Stimulated activated CD8-positive, alpha-beta memory T cell treated with anti-CD3 and anti-CD28 coated beads, Interleukin-15, amount 100 ng/mL, for 24 hours (primary cell): Measurements from ENCODE around the gene NHLH1.

Experiments used
- DNase-seq: peaks from one replicate; pipeline ENCODE4 v3.0.0-alpha.2; 2020; ENCODE audit warnings: low read depth

The NHLH1 gene

DNA sequence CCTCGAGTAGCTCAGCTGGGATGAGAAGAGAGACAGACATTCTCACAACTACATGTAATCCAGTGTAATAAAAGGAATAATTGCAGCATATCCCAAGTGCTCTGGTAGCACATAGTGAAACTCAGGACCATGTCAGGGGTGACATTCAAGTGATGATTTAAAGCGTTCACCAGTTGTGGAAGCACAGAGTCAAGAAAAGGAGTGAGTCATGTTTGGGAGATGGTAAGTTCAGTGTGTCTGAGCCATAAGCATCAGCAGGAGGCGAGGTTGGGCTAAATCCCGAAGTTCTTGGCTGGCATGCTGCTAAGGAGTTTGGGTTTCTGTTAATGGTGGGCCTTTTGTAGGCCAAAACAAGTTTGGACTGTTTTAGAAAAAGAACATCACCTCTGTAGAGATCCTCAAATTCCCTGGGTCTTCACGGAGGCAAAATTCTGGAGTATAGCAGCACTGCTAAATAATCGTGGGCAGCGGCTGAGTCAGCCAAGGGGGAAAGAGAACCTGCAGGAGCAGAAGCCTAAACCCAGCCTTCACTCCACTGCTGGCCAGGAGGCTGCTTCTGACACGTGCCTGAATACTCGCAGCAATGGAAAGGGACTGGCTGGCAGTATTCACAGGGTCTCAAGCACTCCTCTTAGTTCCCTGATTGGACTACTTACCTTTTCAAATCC, 7.2 kb upstream of the NHLH1 start:
- no peak for DNase-seq

GRCh38 chr1:160360227-160360695, 6.6 kb upstream of the NHLH1 start:
- no peak for DNase-seq

GRCh38 chr1:160361199-160361598, 5.7 kb upstream of the NHLH1 start:
- DNase-seq, result no peak

- DNase-seq, result no peak
Measured at GRCh38 chr1:160361814-160362167, 5.1 kb upstream of the NHLH1 start.

- DNase-seq, result no peak
Measured at GRCh38 chr1:160362168-160362957, 4.5 kb upstream of the NHLH1 start.

DNA sequence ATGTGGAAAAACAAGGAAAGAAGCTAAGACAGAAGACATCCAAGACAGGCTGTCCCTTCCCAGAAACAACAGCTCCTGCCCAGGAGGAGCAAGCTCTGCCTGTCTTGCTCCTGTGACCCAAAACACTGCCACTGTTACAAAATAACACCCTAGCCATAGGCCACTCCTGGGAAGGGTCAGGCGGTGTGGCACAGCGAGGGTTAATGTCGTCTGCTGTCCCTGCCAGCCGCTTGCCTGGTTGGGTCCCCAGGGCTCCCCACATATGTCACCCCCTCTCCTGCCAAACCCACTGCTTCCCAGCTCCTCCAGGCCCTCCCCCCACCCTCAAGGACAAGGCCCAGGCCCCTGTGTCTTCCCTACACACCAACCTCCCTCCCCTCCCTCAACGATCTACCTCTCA, 3.9 kb upstream of the NHLH1 start:
- DNase-seq, result no peak

GRCh38 chr1:160363951-160364735, 2.7 kb upstream of the NHLH1 start:
- DNase-seq, result no peak

- no peak for DNase-seq
Measured at GRCh38 chr1:160365325-160365724, 1.5 kb upstream of the NHLH1 start.

DNA sequence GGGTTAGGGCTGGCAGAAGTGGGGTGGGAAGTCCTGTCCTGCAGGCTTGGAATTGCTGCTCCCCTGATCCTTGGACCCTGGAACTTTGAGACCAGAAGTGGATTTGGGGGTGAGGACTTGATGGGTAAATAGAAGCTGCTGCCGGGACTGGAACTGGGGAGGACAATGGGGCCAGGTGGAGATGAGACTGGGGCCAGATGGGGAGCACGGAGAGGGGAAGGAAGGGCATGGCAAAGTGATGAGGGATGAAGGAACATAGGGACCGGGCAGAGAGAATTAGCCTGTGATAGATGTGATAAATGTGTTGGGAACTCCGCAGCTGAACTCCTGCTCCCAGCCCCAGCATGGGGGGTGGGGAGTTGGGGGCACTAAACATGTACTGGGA, 637 bp downstream of the NHLH1 start:
- DNase-seq, result no peak

DNA sequence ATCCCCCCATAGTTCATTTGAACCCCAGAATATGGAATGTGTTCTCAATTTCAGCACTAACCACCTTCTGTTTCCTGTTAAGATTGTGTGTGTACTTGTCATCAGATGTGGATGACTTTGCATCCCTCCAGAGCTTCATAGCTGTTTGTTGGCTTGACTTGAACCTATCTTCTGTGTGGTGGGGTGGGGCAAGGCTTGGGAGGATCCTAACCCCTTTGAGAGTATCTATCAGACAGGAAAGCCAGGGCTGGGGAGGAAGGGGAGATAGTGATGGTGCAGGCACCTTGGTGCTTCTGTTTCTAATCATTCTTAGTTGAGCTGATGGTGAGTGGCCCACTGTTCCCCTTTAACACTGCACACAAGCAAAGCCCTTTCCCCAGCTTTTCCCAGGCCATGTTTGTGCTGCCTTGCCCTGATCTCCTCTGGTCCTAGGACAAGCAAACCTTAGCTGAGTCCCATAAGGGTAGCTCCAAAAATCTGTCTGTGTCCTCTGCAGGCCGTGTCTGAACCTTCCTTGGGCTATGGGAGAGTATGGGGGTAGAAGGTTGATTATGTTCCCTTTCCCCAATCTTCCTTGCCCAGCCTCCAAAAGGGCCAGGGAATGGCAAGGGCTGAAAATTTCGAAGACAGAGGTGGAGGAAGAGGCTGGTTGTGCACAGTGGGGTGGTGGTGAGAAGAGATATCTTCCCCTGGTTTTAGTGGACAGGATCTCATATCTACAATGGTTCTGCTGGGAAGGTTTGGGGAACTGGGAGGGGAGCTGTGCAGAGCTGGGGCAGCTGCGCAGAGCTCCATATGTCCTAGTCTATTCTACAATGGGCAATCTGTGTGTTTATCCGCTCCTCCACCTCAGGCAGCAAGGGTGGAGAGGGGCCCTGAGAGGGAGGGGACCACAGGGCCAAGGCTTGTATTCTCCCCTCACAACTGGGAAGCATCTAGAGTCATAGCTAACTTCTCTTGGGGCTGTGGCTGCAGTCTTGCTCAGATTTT, 1.4 kb downstream of the NHLH1 start:
- no peak for DNase-seq

- DNase-seq, result no peak
Measured at GRCh38 chr1:160369087-160369486, 2.2 kb downstream of the NHLH1 start.

- no peak for DNase-seq
Measured at GRCh38 chr1:160370561-160371345, 3.9 kb downstream of the NHLH1 start.

GRCh38 chr1:160371346-160371631, 4.4 kb downstream of the NHLH1 start:
- DNase-seq, result no peak

DNA sequence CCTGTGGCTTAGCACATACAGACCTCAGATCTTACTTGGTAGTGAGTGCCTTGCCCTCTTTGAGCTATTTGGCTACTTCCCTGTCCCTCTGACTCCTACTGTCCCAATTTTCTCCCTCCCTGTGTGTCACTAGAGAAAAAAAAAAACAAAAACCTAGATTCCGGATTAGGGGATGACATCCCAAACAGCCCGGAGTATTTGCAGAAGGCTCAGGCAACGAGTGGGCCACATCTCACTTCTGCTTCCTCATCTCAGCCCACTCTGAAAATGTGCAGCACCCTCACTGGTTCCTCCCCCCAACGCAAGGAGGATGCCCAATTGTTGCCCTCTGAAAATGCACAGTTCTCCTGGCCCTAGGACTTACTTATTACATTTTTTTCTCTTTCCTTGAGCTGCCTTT, 4.9 kb downstream of the NHLH1 start:
- no peak for DNase-seq

- no peak for DNase-seq
Measured at GRCh38 chr1:160373696-160374095, 6.8 kb downstream of the NHLH1 start.

GRCh38 chr1:160374306-160375110, 7.6 kb downstream of the NHLH1 start:
- no peak for DNase-seq

DNA sequence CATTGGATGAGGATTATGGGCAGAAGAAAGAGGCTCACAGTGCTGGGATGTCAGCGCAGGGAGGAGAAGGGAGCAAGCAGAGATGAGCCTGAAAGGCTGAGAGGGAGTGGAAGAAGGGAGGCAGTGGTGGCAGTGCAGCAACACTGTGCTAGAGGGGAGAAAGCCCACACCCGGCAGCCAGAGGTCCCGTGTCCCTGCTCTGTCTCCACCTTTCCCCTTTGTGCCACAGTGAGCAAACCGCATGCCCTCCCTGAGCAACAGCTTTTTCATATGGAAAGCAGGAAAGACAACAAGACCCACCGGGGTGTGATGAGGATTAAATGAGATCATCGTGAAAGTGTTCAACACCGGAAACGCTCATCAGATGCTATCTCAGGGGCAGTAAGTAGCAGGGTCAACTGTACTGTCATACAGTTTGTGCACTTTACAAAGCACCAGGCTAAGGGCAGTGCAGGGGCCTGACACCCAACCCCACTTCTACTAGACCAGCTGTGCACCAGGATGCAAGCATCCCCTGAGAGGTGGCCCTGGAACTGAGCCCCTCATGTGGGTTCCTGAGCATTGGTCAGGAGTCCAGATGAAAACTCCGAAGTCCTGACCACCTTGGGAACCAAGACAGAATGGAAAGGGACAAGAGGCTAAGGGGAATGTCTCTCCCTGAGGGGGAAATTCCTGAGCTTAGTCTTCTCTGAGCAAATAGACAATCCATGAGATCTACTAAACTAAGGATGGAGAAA, 9.1 kb downstream of the NHLH1 start:
- no peak for DNase-seq

DNA sequence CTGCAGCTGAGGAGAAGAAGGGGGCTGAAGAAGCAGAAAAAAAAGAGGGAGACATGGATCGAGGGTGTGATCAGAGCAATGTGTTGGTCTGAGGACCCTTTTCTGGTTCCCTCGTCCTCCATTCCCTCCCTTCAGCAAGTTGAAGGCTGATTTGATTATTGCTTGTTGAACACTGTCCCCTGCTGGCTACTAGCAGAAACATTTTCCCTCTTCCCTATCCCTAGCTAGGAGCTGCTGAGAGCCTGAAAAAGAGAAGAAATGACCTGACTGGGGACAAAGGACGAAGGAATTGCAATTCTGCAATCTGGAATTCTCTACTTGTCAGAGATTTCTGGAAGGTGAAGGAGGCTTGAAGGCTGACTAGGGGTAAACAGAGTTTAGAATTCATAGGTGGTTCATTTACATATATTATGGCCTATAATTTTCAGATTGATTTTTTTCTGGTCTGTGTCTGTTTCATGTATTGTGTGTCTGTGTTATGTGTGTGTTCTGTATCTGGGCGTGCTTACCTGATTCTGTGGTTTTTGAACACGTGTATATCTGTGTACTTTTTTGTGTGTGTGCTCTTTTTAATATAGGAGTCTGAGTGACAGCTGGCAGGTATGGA, 9.8 kb downstream of the NHLH1 start:
- DNase-seq, result no peak

DNA sequence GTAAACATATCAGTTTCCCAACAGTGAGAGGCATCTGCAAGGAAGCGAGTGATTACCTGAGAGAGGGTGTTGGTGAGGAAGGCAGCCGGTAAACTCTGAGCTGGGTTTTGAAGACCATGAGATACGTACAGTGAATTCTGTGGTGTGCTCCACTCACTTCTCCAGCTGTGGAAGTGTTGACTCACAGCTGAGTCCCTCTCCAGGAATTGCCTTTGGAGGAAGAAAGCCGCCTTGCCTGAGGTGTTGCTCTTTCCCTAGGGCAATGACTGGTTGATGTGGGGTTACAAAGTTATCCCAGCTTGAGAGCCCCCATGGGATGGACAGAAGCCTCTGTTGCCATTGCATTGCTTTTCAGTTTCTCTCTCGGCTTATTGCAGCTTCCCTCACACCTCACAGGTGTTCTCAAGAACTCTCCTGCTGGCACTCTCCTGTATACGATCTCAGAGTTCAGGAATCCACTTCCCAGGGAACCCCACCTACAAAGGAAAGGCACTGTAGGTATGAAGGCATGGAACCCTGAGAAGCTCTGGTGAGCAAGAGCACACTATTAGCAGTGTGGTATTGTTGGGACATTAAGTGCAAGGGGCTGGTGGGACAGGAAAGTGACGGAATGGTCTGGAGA, 10.8 kb downstream of the NHLH1 start:
- DNase-seq, result no peak
